DND-41 (cell line): Measurements from ENCODE around the gene TIRAP.

Experiments used
- ATAC-seq: fragments of 200-7000 bp; cut with Tn5 transposase; 3 replicates; pipeline ENCODE4 v1.9.1; 2021; ENCODE audit warnings: low read depth; ENCODE audit not compliant: insufficient read depth
- DNase-seq: peaks from one replicate; pipeline ENCODE4 v3.0.0-alpha.2; 2020
- H2AFZ ChIP-seq: 2 replicates; pipeline ENCODE4 v1.6.0; 2012; ENCODE audit warnings: low read depth, low read length
- H3K27ac ChIP-seq: 2 replicates; pipeline ENCODE4 v1.5.1; 2012; ENCODE audit warnings: low read length, inconsistent platforms
- H3K27me3 ChIP-seq: fragments of 200-600 bp; sonication (generic); 2 replicates; pipeline ENCODE4 v1.6.0; 2012; ENCODE audit warnings: low read length, mild to moderate bottlenecking, inconsistent platforms; ENCODE audit not compliant: insufficient read depth, poor library complexity
- H3K36me3 ChIP-seq: 2 replicates; pipeline ENCODE4 v1.5.1; 2012; ENCODE audit warnings: low read length, inconsistent platforms; ENCODE audit not compliant: insufficient read depth
- H3K4me1 ChIP-seq: 2 replicates; pipeline ENCODE4 v1.5.1; 2012; ENCODE audit warnings: mild to moderate bottlenecking, low read length; ENCODE audit not compliant: insufficient read depth
- H3K4me2 ChIP-seq: 2 replicates; pipeline ENCODE4 v1.6.0; 2012; ENCODE audit warnings: mild to moderate bottlenecking, moderate library complexity, low read length, inconsistent platforms; ENCODE audit not compliant: insufficient read depth
- H3K4me3 ChIP-seq, 2 experiments: fragments of 200-600 bp in 1 of 2; shearing (Covaris generic) in 1 of 2; 2 replicates each; pipeline ENCODE4 v1.5.1; 2012 to 2016; ENCODE audit warnings: inconsistent platforms in 2 of 2, low read length in 2 of 2, mild to moderate bottlenecking in 2 of 2, low read depth in 1 of 2, moderate library complexity in 1 of 2
- H3K79me2 ChIP-seq: 2 replicates; pipeline ENCODE4 v1.6.0; 2012; ENCODE audit warnings: low read length, inconsistent platforms; ENCODE audit not compliant: insufficient read depth
- H3K9ac ChIP-seq: 2 replicates; pipeline ENCODE4 v1.6.0; 2012; ENCODE audit warnings: low read depth, mild to moderate bottlenecking, inconsistent platforms, low read length, moderate library complexity
- H3K9me3 ChIP-seq: 2 replicates; pipeline ENCODE4 v1.5.1; 2012; ENCODE audit warnings: low read length, moderate library complexity, mild to moderate bottlenecking, inconsistent platforms; ENCODE audit not compliant: insufficient read depth, severe bottlenecking
- H4K20me1 ChIP-seq: 2 replicates; pipeline ENCODE4 v1.6.0; 2012; ENCODE audit warnings: low read length; ENCODE audit not compliant: insufficient read depth
- EZH2 ChIP-seq: IDR thresholded peaks from 3 replicates; pipeline ENCODE4 v1.6.1; 2012; ENCODE audit warnings: borderline replicate concordance, low read depth, mild to moderate bottlenecking, moderate library complexity, low read length, inconsistent platforms; ENCODE audit not compliant: severe bottlenecking
- TF ChIP-seq, protein P1 (sequence below): IDR thresholded peaks from 2 replicates; pipeline ENCODE4 v1.5.1; 2012; ENCODE audit warnings: borderline replicate concordance, low read length, moderate library complexity, mild to moderate bottlenecking; ENCODE audit not compliant: poor library complexity, severe bottlenecking; ENCODE audit errors: extremely low read depth

TIRAP gene

DNA sequence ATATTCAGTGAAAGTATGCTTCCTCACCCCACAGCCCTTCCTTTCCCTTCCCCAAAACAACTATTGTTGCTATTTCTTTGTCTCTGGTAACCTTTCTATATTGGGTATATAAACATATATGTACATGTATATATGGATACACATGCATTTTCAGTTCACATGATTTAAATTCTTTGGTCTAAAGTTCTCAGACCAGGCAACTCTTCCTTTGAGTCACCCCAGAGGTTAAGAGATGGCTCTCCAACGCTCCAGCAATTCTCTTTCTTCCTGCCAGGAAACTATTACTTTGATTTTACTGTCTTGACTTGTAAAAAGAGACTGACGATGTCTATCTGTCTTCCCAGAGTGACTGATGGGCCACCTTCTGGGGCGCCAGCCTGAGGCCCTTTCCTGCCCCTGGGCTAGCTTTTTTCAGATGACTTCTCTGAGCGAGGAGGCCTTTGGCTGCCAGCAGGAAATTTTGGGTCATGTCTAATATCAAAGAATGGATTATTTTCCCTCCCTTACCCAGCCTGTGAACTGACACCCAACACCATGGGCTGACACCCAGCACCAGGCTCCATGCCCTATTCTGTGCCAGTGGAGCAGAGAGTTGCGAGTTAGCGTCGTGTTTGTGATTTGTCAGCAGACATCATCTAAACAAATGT, 58.2 kb downstream of the TIRAP start:
- Histone ChIP-seq H3K9me3 (no peaks in the 10 kb centered on the region), H3K4me2 (no peak overlapping the region), H3K4me1 (no peaks in the 10 kb centered on the region; the same call in 1 of the 2 replicates), H3K4me3 (no peak overlapping the region), H3K9ac (no peak overlapping the region), H3K36me3 (peaks cover 80% of the 10 kb centered on the region), H4K20me1 (peaks cover 20% of the 10 kb centered on the region), H3K79me2 (peaks cover 5% of the 10 kb centered on the region; the same call in 1 of the 2 replicates), H3K27me3 (no peaks in the 10 kb centered on the region), H2AFZ (no peak overlapping the region), H3K27ac (no peak overlapping the region)
- DNase-seq = no peak
- ATAC-seq = no peak
- TF ChIP-seq EZH2 = no peak
- TF ChIP-seq, protein P1, sequence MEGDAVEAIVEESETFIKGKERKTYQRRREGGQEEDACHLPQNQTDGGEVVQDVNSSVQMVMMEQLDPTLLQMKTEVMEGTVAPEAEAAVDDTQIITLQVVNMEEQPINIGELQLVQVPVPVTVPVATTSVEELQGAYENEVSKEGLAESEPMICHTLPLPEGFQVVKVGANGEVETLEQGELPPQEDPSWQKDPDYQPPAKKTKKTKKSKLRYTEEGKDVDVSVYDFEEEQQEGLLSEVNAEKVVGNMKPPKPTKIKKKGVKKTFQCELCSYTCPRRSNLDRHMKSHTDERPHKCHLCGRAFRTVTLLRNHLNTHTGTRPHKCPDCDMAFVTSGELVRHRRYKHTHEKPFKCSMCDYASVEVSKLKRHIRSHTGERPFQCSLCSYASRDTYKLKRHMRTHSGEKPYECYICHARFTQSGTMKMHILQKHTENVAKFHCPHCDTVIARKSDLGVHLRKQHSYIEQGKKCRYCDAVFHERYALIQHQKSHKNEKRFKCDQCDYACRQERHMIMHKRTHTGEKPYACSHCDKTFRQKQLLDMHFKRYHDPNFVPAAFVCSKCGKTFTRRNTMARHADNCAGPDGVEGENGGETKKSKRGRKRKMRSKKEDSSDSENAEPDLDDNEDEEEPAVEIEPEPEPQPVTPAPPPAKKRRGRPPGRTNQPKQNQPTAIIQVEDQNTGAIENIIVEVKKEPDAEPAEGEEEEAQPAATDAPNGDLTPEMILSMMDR = no peak

DNA sequence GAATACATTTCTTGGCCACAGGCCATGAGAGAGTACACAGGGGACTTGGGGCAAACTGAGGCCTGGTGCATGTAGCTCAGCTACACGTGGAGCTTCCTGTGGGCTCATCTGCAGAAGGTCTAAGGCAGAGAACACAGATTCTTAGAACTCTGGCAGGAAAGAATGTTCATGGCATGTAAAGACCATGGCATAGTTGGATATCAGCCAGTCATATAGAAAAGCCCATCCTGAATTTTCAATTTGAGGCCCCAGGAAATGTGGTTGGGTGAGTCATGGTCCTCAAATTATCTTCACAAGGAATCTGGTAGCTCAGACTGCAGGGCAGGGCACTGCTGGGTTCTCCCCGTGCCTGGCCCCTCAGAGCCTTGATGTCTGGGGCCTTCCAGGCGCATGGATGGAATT, 58.9 kb downstream of the TIRAP start:
- Histone ChIP-seq H3K4me1 (no peaks in the 10 kb centered on the region; the same call in 1 of the 2 replicates), H3K4me2 (no peak overlapping the region), H3K9me3 (no peaks in the 10 kb centered on the region), H4K20me1 (peaks cover 25% of the 10 kb centered on the region), H3K79me2 (peaks cover 11% of the 10 kb centered on the region), H3K27ac (no peak overlapping the region), H3K36me3 (peaks cover 87% of the 10 kb centered on the region), H3K4me3 (no peak overlapping the region), H3K9ac (no peak overlapping the region), H3K27me3 (no peaks in the 10 kb centered on the region), H2AFZ (no peak overlapping the region)
- ATAC-seq = peak; percentile 18; the same call in 1 of the 3 replicates
- DNase-seq = no peak
- TF ChIP-seq, protein P1 = no peak
- no peak for TF ChIP-seq EZH2

DNA sequence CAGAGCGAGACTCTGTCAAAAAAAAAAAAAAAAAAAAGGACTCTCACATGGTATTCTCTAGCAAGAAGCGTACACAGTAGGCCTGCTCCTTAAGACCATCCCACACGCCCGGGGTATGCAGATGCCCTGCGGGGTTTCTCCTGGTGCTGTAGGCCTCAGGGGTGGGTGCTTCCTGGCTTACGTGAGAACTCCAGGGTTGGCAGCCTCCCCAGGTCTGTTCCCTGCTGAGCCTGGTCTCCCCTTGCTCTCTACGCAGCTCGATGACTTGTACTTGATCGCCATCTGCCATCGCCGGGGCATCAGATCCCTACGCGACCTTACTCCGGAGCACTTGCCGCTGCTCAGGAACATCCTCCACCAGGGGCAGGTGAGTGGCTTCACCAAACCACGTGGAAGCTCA, 60.2 kb downstream of the TIRAP start:
- no peak for DNase-seq
- peaks cover 94% of the 10 kb centered on the region for H3K36me3 ChIP-seq
- H3K79me2 ChIP-seq = peaks cover 19% of the 10 kb centered on the region
- no peaks in the 10 kb centered on the region for H3K27me3 ChIP-seq
- no peaks in the 10 kb centered on the region for H3K9me3 ChIP-seq
- ATAC-seq = no peak
- H3K4me1 ChIP-seq = no peaks in the 10 kb centered on the region; the same call in 1 of the 2 replicates
- no peak overlapping the region for H2AFZ ChIP-seq
- no peak overlapping the region for H3K4me2 ChIP-seq
- H3K27ac ChIP-seq = no peak overlapping the region
- no peak overlapping the region for H3K9ac ChIP-seq
- no peak for TF ChIP-seq EZH2
- TF ChIP-seq, protein P1 = no peak
- peaks cover 32% of the 10 kb centered on the region for H4K20me1 ChIP-seq
- H3K4me3 ChIP-seq = no peak overlapping the region
